B cell (primary cell): Measurements from ENCODE around the gene KLHL28.

Source experiments
- EZH2 ChIP-seq: IDR thresholded peaks from 2 replicates; pipeline ENCODE4 v1.6.1; 2012; ENCODE audit warnings: borderline replicate concordance, low read depth, mild to moderate bottlenecking, moderate library complexity, low read length; ENCODE audit not compliant: insufficient read depth, poor library complexity, severe bottlenecking
- TF ChIP-seq, protein P1 (sequence below): fragments of 200-600 bp; IDR thresholded peaks from one replicate; pipeline ENCODE4 v1.8.0; 2022; ENCODE audit warnings: antibody characterized with exemption, mild to moderate bottlenecking

DNA sequence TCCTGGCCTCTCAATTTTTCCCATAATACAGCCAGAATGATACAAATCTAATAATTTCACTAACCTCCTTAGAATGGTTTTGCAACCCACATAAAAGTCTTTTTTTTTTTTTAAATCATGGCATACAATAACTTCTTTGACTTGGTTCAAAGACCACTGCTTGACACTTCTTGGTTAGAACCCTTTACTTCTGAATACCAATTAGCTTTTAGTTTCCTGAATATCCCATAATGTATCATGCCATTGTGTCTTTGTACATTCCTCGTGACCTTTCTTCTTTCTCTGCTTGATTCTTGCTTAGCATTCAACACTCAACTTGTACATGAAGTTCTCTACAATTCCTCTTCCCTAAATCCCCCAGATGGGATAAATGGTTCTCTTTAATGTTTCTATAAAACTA is 19.3 kb downstream of the KLHL28 start:
- TF ChIP-seq, protein P1, sequence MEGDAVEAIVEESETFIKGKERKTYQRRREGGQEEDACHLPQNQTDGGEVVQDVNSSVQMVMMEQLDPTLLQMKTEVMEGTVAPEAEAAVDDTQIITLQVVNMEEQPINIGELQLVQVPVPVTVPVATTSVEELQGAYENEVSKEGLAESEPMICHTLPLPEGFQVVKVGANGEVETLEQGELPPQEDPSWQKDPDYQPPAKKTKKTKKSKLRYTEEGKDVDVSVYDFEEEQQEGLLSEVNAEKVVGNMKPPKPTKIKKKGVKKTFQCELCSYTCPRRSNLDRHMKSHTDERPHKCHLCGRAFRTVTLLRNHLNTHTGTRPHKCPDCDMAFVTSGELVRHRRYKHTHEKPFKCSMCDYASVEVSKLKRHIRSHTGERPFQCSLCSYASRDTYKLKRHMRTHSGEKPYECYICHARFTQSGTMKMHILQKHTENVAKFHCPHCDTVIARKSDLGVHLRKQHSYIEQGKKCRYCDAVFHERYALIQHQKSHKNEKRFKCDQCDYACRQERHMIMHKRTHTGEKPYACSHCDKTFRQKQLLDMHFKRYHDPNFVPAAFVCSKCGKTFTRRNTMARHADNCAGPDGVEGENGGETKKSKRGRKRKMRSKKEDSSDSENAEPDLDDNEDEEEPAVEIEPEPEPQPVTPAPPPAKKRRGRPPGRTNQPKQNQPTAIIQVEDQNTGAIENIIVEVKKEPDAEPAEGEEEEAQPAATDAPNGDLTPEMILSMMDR: no peak
- TF ChIP-seq EZH2: no peak
